ENCODE measurements around the gene GLIS1. TPM values are rescaled to one million over a fixed set of nuclear protein-coding genes. Genes with fewer than 3 reads are reported as not detected.

GLIS1 gene
- total RNA-seq = 0.18 and 0.28 TPM in 2 replicates

DNA sequence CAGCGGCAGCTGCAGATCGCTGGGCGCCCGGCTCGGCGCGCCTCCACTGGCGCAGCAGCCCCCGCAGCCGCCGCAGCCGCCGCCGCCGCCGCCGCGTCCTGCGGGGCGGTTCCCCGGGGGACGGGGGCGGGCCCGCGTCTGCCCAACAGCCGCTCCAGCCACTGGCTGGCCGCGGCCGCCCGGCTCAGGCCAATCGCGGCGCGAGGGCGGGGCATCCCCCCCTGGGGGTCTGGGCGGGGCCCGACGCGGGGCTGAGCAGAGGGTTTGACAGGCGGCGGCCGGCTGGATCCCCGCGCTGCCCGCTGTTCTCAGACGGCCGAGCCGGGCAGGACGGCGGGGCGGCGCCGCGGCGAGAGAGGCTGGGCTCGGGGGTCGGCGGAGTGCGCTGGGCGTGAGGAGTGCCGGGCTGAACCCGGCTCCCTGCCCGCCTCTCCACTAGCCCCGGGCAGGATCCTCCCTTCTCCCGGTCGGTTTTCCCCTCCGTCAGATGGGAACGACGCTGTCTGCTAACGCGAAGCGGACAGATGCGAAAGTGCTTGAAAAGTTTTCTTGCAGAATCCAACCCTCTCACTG is at the start of gene GLIS1:
TSS of gene GLIS1 (minus strand) at position 56 of the 573 bp plus-strand sequence. CDS start 1,100 bp downstream, outside the sequence.

DNA sequence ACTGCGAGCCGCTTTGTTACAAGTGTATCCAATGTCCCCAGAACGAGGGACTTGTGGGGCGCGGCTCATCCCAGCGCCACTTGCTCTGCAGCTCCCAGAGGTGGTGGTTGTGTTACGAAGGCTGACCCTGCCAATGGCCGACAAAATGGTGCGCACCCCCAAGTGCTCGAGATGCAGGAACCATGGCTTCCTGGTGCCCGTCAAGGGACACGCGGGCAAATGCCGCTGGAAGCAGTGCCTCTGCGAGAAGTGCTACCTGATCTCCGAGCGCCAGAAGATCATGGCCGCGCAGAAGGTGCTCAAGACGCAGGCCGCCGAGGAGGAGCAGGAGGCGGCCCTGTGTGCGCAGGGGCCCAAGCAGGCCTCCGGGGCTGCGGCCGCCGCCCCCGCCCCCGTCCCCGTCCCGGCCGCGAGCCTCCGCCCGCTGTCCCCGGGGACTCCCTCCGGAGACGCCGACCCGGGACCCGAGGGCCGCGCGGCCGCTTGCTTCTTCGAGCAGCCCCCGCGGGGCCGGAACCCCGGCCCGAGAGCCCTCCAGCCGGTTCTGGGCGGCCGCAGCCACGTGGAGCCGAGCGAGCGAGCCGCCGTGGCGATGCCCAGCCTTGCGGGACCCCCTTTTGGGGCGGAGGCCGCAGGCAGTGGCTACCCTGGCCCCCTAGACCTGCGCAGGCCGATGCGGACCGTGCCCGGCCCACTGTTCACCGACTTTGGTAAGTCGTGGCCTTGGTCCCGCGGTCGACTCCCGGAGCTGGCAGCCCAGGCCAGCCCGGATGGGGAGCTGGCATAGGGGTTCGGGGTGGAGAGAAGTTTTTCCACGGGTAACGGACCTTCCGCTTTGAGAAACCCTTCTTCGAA is 279.4 kb downstream of the GLIS1 start, which contains the start of gene DMRTB1:
TSS of gene DMRTB1 (plus strand) at position 79 of the 855 bp plus-strand sequence. CDS start at position 134, 55 bp downstream.

Other genes starting within 250 kb of the GLIS1 start
- gene NDC1, start 99.1 kb upstream of the GLIS1 start, total RNA-seq = 8.4 and 8.8 TPM in 2 replicates
- gene YIPF1, start 150.6 kb upstream of the GLIS1 start, total RNA-seq = 28.7 and 32.4 TPM in 2 replicates
- gene DIO1, start 155.0 kb upstream of the GLIS1 start, total RNA-seq = not detected in 2 replicates
- 16.5 and 23.8 TPM in 2 replicates for gene IFT25, start 206.5 kb upstream of the GLIS1 start, total RNA-seq
- 23.9 and 25.9 TPM in 2 replicates for gene LRRC42, start 207.2 kb upstream of the GLIS1 start, total RNA-seq